GM21390 (cell line): ENCODE results near the gene HTR4.
A peak's percentile ranks its signal among the peaks of the same experiment; 100 is the strongest.

Experiments
- ATAC-seq: cut with Tn5 transposase; IDR thresholded peaks from one replicate; pipeline ENCODE4 v1.9.1; 2021; ENCODE audit not compliant: unreplicated experiment

Gene HTR4

GRCh38 chr5:148445578-148445977, 208.7 kb downstream of the HTR4 start:
- no peak for ATAC-seq

GRCh38 chr5:148443998-148444397, 210.3 kb downstream of the HTR4 start:
- ATAC-seq: peak; percentile 90

GRCh38 chr5:148443241-148443640, 211.1 kb downstream of the HTR4 start:
- no peak for ATAC-seq

- ATAC-seq: no peak
Measured at GRCh38 chr5:148438933-148439332, 215.4 kb downstream of the HTR4 start.

GRCh38 chr5:148437249-148437648, 217.1 kb downstream of the HTR4 start:
- ATAC-seq: no peak

- ATAC-seq: no peak
Measured at GRCh38 chr5:148436029-148436428, 218.3 kb downstream of the HTR4 start.

- no peak for ATAC-seq
Measured at GRCh38 chr5:148433826-148434225, 220.5 kb downstream of the HTR4 start.
